A549 (cell line): Measurements from ENCODE around the gene RNF112. TPM values are rescaled to one million over a fixed set of nuclear protein-coding genes. Genes with fewer than 3 reads are reported as not detected.

Experiments
- ATAC-seq, 2 experiments: fragments of 200-7000 bp in 1 of 2; fragments of >200 bp in 1 of 2; cut with Nextera tagmentation in 1 of 2; cut with Tn5 transposase in 1 of 2; 3 replicates each; pipeline versions ENCODE4 v1.8.0 to v1.9.1; 2018 to 2020; ENCODE audit warnings: mild to moderate bottlenecking in 1 of 2, moderate library complexity in 1 of 2
- CTCF ChIA-PET: fragments of 300-600 bp; sonication (Branson Sonifier 250); formaldehyde crosslinking; extraction: SDS; loops from one replicate; lab custom pipeline; 2021; ENCODE audit warnings: antibody characterized with exemption, inconsistent platforms; lab: Yijun Ruan, JAX
- POLR2A ChIA-PET: fragments of 350-600 bp; formaldehyde crosslinking; extraction: SDS; loops from one replicate; lab custom pipeline; 2021; ENCODE audit warnings: antibody characterized with exemption, inconsistent platforms; lab: Yijun Ruan, JAX
- DNase-seq, 2 experiments: peaks; one replicate each; pipeline versions ENCODE4 v3.0.0 to v3.0.0-alpha.2; 2011 to 2016; ENCODE audit warnings: low read depth in 1 of 2, low spot score in 1 of 2
- FAIRE-seq: peaks from 2 replicates; lab custom pipeline; 2011; peaks lifted over from hg19 to GRCh38; lab: Jason Lieb, UNC
- H3K27ac ChIP-seq, 2 experiments: fragments of >200 bp; sonication (Bioruptor Twin); formaldehyde crosslinking; 3 replicates each; pipeline ENCODE4 v1.5.1; 2016 to 2017
- H3K4me1 ChIP-seq: fragments of >200 bp; sonication (Bioruptor Twin); formaldehyde crosslinking; 3 replicates; pipeline ENCODE4 v1.6.1; 2016
- H3K4me2 ChIP-seq: fragments of >200 bp; sonication (Bioruptor Twin); formaldehyde crosslinking; 3 replicates; pipeline ENCODE4 v1.6.1; 2016
- H3K4me3 ChIP-seq: fragments of >200 bp; sonication (Bioruptor Twin); formaldehyde crosslinking; 3 replicates; pipeline ENCODE4 v1.5.1; 2016
- H3K9me3 ChIP-seq: fragments of >200 bp; sonication (Bioruptor Twin); formaldehyde crosslinking; 3 replicates; pipeline ENCODE4 v1.6.1; 2016
- BCL3 ChIP-seq: fragments of >200 bp; sonication (Bioruptor Twin); formaldehyde crosslinking; IDR thresholded peaks from 3 replicates; pipeline ENCODE4 v1.6.1; 2016
- BHLHE40 ChIP-seq: IDR thresholded peaks from 2 replicates; pipeline ENCODE4 v1.6.1; 2012; ENCODE audit warnings: low read depth, low read length, inconsistent platforms
- CEBPB ChIP-seq, 2 experiments: fragments of >200 bp in 1 of 2; sonication (Bioruptor Twin) in 1 of 2; formaldehyde crosslinking in 1 of 2; IDR thresholded peaks; 2 replicates each; pipeline ENCODE4 v1.6.1; 2012 to 2016
- E2F6 ChIP-seq: IDR thresholded peaks from 2 replicates; pipeline ENCODE4 v1.6.1; 2012; ENCODE audit warnings: low read depth, borderline replicate concordance
- EHMT2 ChIP-seq: fragments of 200-600 bp; sonication (generic); IDR thresholded peaks from 2 replicates; pipeline ENCODE4 v1.6.1; 2016; ENCODE audit warnings: antibody characterized with exemption, low read depth, mild to moderate bottlenecking, moderate library complexity
- EP300 ChIP-seq, 2 experiments: fragments of >200 bp; sonication (Bioruptor Twin); formaldehyde crosslinking; IDR thresholded peaks; 2 replicates in 1 of 2; 3 replicates in 1 of 2; pipeline ENCODE4 v1.6.1; 2016 to 2017
- FOXS1 ChIP-seq: fragments of 250-450 bp; sonication (Bioruptor Pico); IDR thresholded peaks from 2 replicates; pipeline ENCODE4 v1.5.0; 2020; ENCODE audit warnings: mild to moderate bottlenecking, moderate library complexity
- HMGXB4 ChIP-seq: fragments of 250-450 bp; sonication (Bioruptor Pico); IDR thresholded peaks from 2 replicates; pipeline ENCODE4 v1.5.0; 2021; ENCODE audit warnings: mild to moderate bottlenecking, moderate library complexity, borderline replicate concordance
- HOXB5 ChIP-seq: fragments of 250-450 bp; sonication (Bioruptor Pico); IDR thresholded peaks from 2 replicates; pipeline ENCODE4 v1.5.0; 2020; ENCODE audit warnings: mild to moderate bottlenecking, moderate library complexity
- NPAS2 ChIP-seq: fragments of 250-450 bp; sonication (Bioruptor Pico); IDR thresholded peaks from 2 replicates; pipeline ENCODE4 v1.8.0; 2022; ENCODE audit warnings: mild to moderate bottlenecking, moderate library complexity, borderline replicate concordance
- NR3C1 ChIP-seq: fragments of >200 bp; sonication (Bioruptor Twin); formaldehyde crosslinking; IDR thresholded peaks from 3 replicates; pipeline ENCODE4 v1.6.1; 2017
- REST ChIP-seq: fragments of 200-600 bp; sonication (generic); IDR thresholded peaks from 2 replicates; pipeline ENCODE4 v1.6.1; 2016; ENCODE audit warnings: antibody characterized with exemption, mild to moderate bottlenecking, moderate library complexity
- SREBF2 ChIP-seq: fragments of 450-650 bp; IDR thresholded peaks from 2 replicates; pipeline ENCODE4 v1.6.1; 2014; ENCODE audit warnings: mild to moderate bottlenecking, moderate library complexity
- TP53 ChIP-seq: fragments of 250-450 bp; sonication (Bioruptor Pico); IDR thresholded peaks from 2 replicates; pipeline ENCODE4 v1.5.0; 2021; ENCODE audit warnings: mild to moderate bottlenecking, moderate library complexity
- USF2 ChIP-seq: fragments of 450-650 bp; IDR thresholded peaks from 2 replicates; pipeline ENCODE4 v1.6.1; 2014; ENCODE audit warnings: antibody characterized with exemption
- WGBS: methylation state at CpG from one replicate; pipeline ENCODE4 v1.1.6; 2017; ENCODE audit errors: missing lambda C conversion rate; 5-methylcytosine and 5-hydroxymethylcytosine counted together
- polyA plus RNA-seq, 4 experiments: library from polyadenylated mRNA; depleted of rRNA in 3 of 4; stranded (reverse); fragments of >200 nt; fragmentation: RNase III in 1 of 4; extraction: RNeasy Plus Mini Kit Qiagen cat#74134 plus additional on column Dnase treatment in 1 of 4; gene quantifications; 2 replicates in 3 of 4; 3 replicates in 1 of 4; pipeline ENCODE4 v1.2.3, GENCODE V29; 2011 to 2017

Gene RNF112
- polyA plus RNA-seq, 2 of the 4 experiments (the other 2 are of a cell fraction), result 0.27 to 1.4 TPM

- Histone ChIP-seq H3K9me3 (no peaks in the 10 kb centered on the region), H3K4me1 (peaks cover 40% of the 10 kb centered on the region), H3K4me2 (no peak overlapping the region), H3K4me3 (no peak overlapping the region), H3K27ac (no peak overlapping the region)
- CTCF ChIA-PET, result interaction anchor here (2.0 to 6.0 kb wide), 4 partner anchors 18 to 64 kb away, joined by 7 to 44 read pairs (median 22); partner anchors contain the start of gene B9D1
- DNase-seq, result no peak
- no peak for FAIRE-seq
- 96% methylated on average over 6 of the region's 6 CpGs for WGBS
- TF ChIP-seq CEBPB (IDR thresholded peaks at IDR 0.05) (no peak), USF2 (no peak), HOXB5 (CRISPR knock-in tag) (no peak), NPAS2 (CRISPR knock-in tag) (no peak), HMGXB4 (CRISPR knock-in tag) (no peak), FOXS1 (CRISPR knock-in tag) (no peak), E2F6 (no peak), EP300 (IDR thresholded peaks at IDR 0.05) (no peak), SREBF2 (no peak), EHMT2 (no peak)
- no peak for ATAC-seq
- POLR2A ChIA-PET, result no interaction called here
These were observed 27.2 kb upstream of the RNF112 start for GRCh38 chr17:19383681-19384470.

GRCh38 chr17:19384723-19385391, 26.2 kb upstream of the RNF112 start:
- Histone ChIP-seq H3K4me1 (peaks cover 33% of the 10 kb centered on the region), H3K9me3 (no peaks in the 10 kb centered on the region), H3K4me2 (no peak overlapping the region), H3K27ac (no peak overlapping the region), H3K4me3 (no peak overlapping the region)
- ATAC-seq, result peak in 1 of 2 experiments; percentile 13; a peak in 2 of 6 replicates
- ChIA-PET CTCF (interaction anchor here (1.0 to 6.0 kb wide), 8 partner anchors 10 to 381 kb away, joined by 3 to 44 read pairs (median 6); partner anchors contain the start of gene B9D1), POLR2A (no interaction called here)
- no peak for FAIRE-seq
- no peak for DNase-seq
- TF ChIP-seq BHLHE40, result no peak
- TF ChIP-seq REST, result no peak
- TF ChIP-seq EHMT2, result no peak
- no peak for TF ChIP-seq NR3C1
- TF ChIP-seq TP53 (CRISPR knock-in tag), result no peak
- no peak for TF ChIP-seq BCL3
- WGBS, result 92% methylated on average over 16 of the region's 16 CpGs
